Mesenchymal stem cell (in vitro differentiated cells and primary cell): ENCODE results near the gene PAN3.
A peak's percentile ranks its signal among the peaks of the same experiment; 100 is the strongest.

Experiments used
- DNase-seq: peaks from one replicate; pipeline ENCODE4 v3.0.0-alpha.2; 2013
- H2AFZ ChIP-seq: one replicate; pipeline ENCODE4 v1.6.1; 2013; ENCODE audit warnings: low read depth, mild to moderate bottlenecking, control low read depth, inconsistent platforms, low read length, moderate library complexity
- H2AK5ac ChIP-seq: 2 replicates; pipeline ENCODE4 v1.6.1; 2013; ENCODE audit warnings: low read length, moderate library complexity, mild to moderate bottlenecking, inconsistent platforms; ENCODE audit not compliant: severe bottlenecking
- H2BK120ac ChIP-seq: one replicate; pipeline ENCODE4 v1.6.1; 2013; ENCODE audit warnings: low read depth, mild to moderate bottlenecking, inconsistent platforms, low read length, moderate library complexity
- H2BK12ac ChIP-seq, 2 experiments: one replicate each; pipeline ENCODE4 v1.6.1; 2013; ENCODE audit warnings: inconsistent platforms in 2 of 2, low read length in 2 of 2, mild to moderate bottlenecking in 2 of 2, moderate library complexity in 2 of 2, control low read depth in 1 of 2
- H2BK15ac ChIP-seq: one replicate; pipeline ENCODE4 v1.6.1; 2013; ENCODE audit warnings: mild to moderate bottlenecking, low read depth, inconsistent platforms; ENCODE audit not compliant: poor library complexity, severe bottlenecking
- H2BK5ac ChIP-seq: 2 replicates; pipeline ENCODE4 v1.6.1; 2013; ENCODE audit warnings: low read depth, mild to moderate bottlenecking, low read length, control low read depth, inconsistent platforms; ENCODE audit not compliant: poor library complexity, severe bottlenecking
- H3K14ac ChIP-seq, 2 experiments: one replicate each; pipeline ENCODE4 v1.6.1; 2013; ENCODE audit warnings: inconsistent platforms in 2 of 2, low read length in 2 of 2, control low read depth in 1 of 2, mild to moderate bottlenecking in 1 of 2, moderate library complexity in 1 of 2
- H3K18ac ChIP-seq, 2 experiments: one replicate each; pipeline ENCODE4 v1.6.1; 2013; ENCODE audit warnings: inconsistent platforms in 2 of 2, low read length in 2 of 2, control low read depth in 1 of 2, low read depth in 1 of 2, mild to moderate bottlenecking in 1 of 2
- H3K23ac ChIP-seq, 2 experiments: one replicate each; pipeline ENCODE4 v1.6.1; 2013; ENCODE audit warnings: inconsistent platforms in 2 of 2, low read length in 2 of 2, mild to moderate bottlenecking in 2 of 2, moderate library complexity in 2 of 2, control low read depth in 1 of 2
- H3K27ac ChIP-seq: 2 replicates; pipeline ENCODE4 v1.5.1; 2013; ENCODE audit warnings: mild to moderate bottlenecking, moderate library complexity, low read length, control low read depth, inconsistent platforms; ENCODE audit not compliant: poor library complexity, severe bottlenecking
- H3K27me3 ChIP-seq, 2 experiments: 2 replicates each; pipeline versions ENCODE4 v1.6.1 to v1.7.0; 2013; ENCODE audit warnings: low read length in 2 of 2, mild to moderate bottlenecking in 2 of 2, moderate library complexity in 2 of 2, control low read depth in 1 of 2, inconsistent platforms in 1 of 2; ENCODE audit not compliant: control insufficient read depth in 1 of 2, insufficient read depth in 1 of 2
- H3K36me3 ChIP-seq, 2 experiments: 2 replicates each; pipeline versions ENCODE4 v1.6.1 to v1.7.0; 2013; ENCODE audit warnings: low read length in 2 of 2, control low read depth in 1 of 2, inconsistent platforms in 1 of 2, low read depth in 1 of 2, mild to moderate bottlenecking in 1 of 2; ENCODE audit not compliant: insufficient read depth in 2 of 2, control insufficient read depth in 1 of 2
- H3K4ac ChIP-seq, 2 experiments: one replicate each; pipeline ENCODE4 v1.6.1; 2013; ENCODE audit warnings: inconsistent platforms in 2 of 2, low read length in 2 of 2, mild to moderate bottlenecking in 2 of 2, moderate library complexity in 2 of 2, control low read depth in 1 of 2, low read depth in 1 of 2
- H3K4me1 ChIP-seq: 2 replicates; pipeline ENCODE4 v1.6.1; 2013; ENCODE audit warnings: low read depth, low read length, control low read depth; ENCODE audit not compliant: control insufficient read depth, insufficient read depth
- H3K4me2 ChIP-seq: 2 replicates; pipeline ENCODE4 v1.6.1; 2013; ENCODE audit warnings: low read length, mild to moderate bottlenecking, inconsistent platforms; ENCODE audit not compliant: poor library complexity, severe bottlenecking
- H3K4me3 ChIP-seq, 2 experiments: 2 replicates each; pipeline versions ENCODE4 v1.5.1 to v1.7.0; 2013; ENCODE audit warnings: low read length in 2 of 2, mild to moderate bottlenecking in 2 of 2, control low read depth in 1 of 2, low read depth in 1 of 2; ENCODE audit not compliant: insufficient read depth in 1 of 2
- H3K79me1 ChIP-seq: replicated peaks from 2 replicates; pipeline ENCODE4 v1.6.1; 2013; ENCODE audit warnings: mild to moderate bottlenecking, control low read depth, low read length, inconsistent platforms; ENCODE audit not compliant: poor library complexity, severe bottlenecking
- H3K9ac ChIP-seq: 2 replicates; pipeline ENCODE4 v1.7.0; 2013; ENCODE audit warnings: mild to moderate bottlenecking, low read length, moderate library complexity
- H3K9me3 ChIP-seq: 2 replicates; pipeline ENCODE4 v1.7.0; 2013; ENCODE audit warnings: mild to moderate bottlenecking, low read length; ENCODE audit not compliant: control insufficient read depth
- H4K8ac ChIP-seq: one replicate; pipeline ENCODE4 v1.6.1; 2013; ENCODE audit warnings: inconsistent platforms, mild to moderate bottlenecking, low read length, moderate library complexity
- H4K91ac ChIP-seq: one replicate; pipeline ENCODE4 v1.6.1; 2013; ENCODE audit warnings: mild to moderate bottlenecking, low read length, inconsistent platforms
- WGBS: methylation state at CpG from one replicate; pipeline ENCODE4 v1.1.7; 2013; ENCODE audit warnings: mixed read lengths; 5-methylcytosine and 5-hydroxymethylcytosine counted together

PAN3 gene

DNA sequence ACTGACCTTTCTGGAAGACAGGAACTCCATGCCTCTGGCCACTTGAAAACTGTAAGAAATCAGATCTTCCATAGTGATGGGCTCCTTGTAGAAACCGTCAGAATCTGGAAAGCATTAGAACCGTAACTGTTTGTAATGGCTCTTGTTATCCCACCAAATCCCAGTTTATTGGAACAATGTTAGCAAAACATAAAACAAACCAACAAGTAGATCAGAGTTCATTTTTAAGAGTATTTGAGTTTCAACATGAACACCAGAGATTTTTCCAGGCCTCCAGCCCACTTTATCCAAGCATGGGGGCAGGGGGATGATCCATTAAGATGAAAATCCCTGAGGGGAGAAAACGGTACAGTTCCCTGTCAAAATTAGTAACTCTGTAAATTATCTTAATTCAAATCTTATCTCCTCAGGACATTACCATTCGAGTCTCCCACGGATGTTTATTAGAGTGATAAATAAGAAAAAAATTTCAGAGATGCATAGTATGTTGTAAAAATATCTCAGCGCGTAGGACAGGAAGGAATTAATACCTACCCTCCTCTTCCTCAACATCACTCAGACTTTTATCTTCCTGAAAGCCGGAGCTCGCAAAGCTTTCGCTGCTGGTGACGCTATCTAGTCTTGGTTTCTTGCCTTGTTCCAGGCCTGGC, 184.0 kb downstream of the PAN3 start:
- Histone ChIP-seq H3K4ac (no peak overlapping the region), H2AK5ac (no peak overlapping the region), H3K18ac (peak overlapping the region in 1 of 2 experiments; percentile 13), H2BK5ac (no peak overlapping the region), H3K23ac (no peak overlapping the region), H4K8ac (peak overlapping the region; percentile 56), H3K27me3 (no peaks in the 10 kb centered on the region), H2AFZ (no peak overlapping the region), H4K91ac (no peak overlapping the region), H3K14ac (no peak overlapping the region), H3K9me3 (no peaks in the 10 kb centered on the region), H3K36me3 (no peaks in the 10 kb centered on the region), H2BK15ac (no peak overlapping the region), H3K27ac (no peak overlapping the region), H3K79me1 (no peaks in the 10 kb centered on the region), H3K9ac (no peak overlapping the region), H3K4me3 (no peak overlapping the region), H3K4me1 (no peaks in the 10 kb centered on the region), H2BK12ac (peak overlapping the region in 1 of 2 experiments; percentile 10), H3K4me2 (no peak overlapping the region), H2BK120ac (no peak overlapping the region)
- 35% methylated on average over 8 of the region's 11 CpGs for WGBS
- DNase-seq = peak; percentile 57

GRCh38 chr13:28324181-28324789, 185.9 kb downstream of the PAN3 start:
- H3K4me1 ChIP-seq = peaks cover 2% of the 10 kb centered on the region
- H3K36me3 ChIP-seq = no peaks in the 10 kb centered on the region
- no peak overlapping the region for H3K23ac ChIP-seq
- H3K4me2 ChIP-seq = no peak overlapping the region
- no peak overlapping the region for H4K91ac ChIP-seq
- no peak overlapping the region for H2BK15ac ChIP-seq
- H3K14ac ChIP-seq = no peak overlapping the region
- no peak overlapping the region for H2AK5ac ChIP-seq
- peak overlapping the region; percentile 3 for H4K8ac ChIP-seq
- H2AFZ ChIP-seq = no peak overlapping the region
- H3K9ac ChIP-seq = no peak overlapping the region
- H2BK5ac ChIP-seq = no peak overlapping the region
- H2BK12ac ChIP-seq = peak overlapping the region in 1 of 2 experiments; percentile 66
- 33% methylated on average over 4 of the region's 4 CpGs for WGBS
- H3K27ac ChIP-seq = no peak overlapping the region
- DNase-seq = peak; percentile 76
- no peak overlapping the region for H3K4me3 ChIP-seq
- H3K27me3 ChIP-seq = peaks cover 0 to 4% of the 10 kb centered on the region in 2 experiments
- peak overlapping the region in 1 of 2 experiments; percentile 51 for H3K4ac ChIP-seq
- H3K9me3 ChIP-seq = no peaks in the 10 kb centered on the region
- H2BK120ac ChIP-seq = no peak overlapping the region
- H3K79me1 ChIP-seq = no peaks in the 10 kb centered on the region
- peak overlapping the region; percentile 50 to 77 for H3K18ac ChIP-seq

GRCh38 chr13:28325022-28325421, 186.7 kb downstream of the PAN3 start:
- H3K4me2 ChIP-seq = no peak overlapping the region
- no peaks in the 10 kb centered on the region for H3K36me3 ChIP-seq
- no peak overlapping the region for H2AK5ac ChIP-seq
- no peak overlapping the region for H3K4me3 ChIP-seq
- H3K9ac ChIP-seq = no peak overlapping the region
- no peak overlapping the region for H3K18ac ChIP-seq
- H3K4ac ChIP-seq = no peak overlapping the region
- no peak overlapping the region for H2AFZ ChIP-seq
- H2BK5ac ChIP-seq = no peak overlapping the region
- H3K23ac ChIP-seq = no peak overlapping the region
- H2BK15ac ChIP-seq = no peak overlapping the region
- H4K91ac ChIP-seq = no peak overlapping the region
- H3K9me3 ChIP-seq = no peaks in the 10 kb centered on the region
- 11% methylated on average over 2 of the region's 2 CpGs for WGBS
- no peak overlapping the region for H4K8ac ChIP-seq
- H3K79me1 ChIP-seq = no peaks in the 10 kb centered on the region
- H3K27ac ChIP-seq = no peak overlapping the region
- DNase-seq = no peak
- no peak overlapping the region for H2BK12ac ChIP-seq
- peak overlapping the region; percentile 73 for H2BK120ac ChIP-seq
- H3K14ac ChIP-seq = no peak overlapping the region
- peaks cover 8% of the 10 kb centered on the region for H3K4me1 ChIP-seq
- peaks cover 0 to 4% of the 10 kb centered on the region in 2 experiments for H3K27me3 ChIP-seq

DNA sequence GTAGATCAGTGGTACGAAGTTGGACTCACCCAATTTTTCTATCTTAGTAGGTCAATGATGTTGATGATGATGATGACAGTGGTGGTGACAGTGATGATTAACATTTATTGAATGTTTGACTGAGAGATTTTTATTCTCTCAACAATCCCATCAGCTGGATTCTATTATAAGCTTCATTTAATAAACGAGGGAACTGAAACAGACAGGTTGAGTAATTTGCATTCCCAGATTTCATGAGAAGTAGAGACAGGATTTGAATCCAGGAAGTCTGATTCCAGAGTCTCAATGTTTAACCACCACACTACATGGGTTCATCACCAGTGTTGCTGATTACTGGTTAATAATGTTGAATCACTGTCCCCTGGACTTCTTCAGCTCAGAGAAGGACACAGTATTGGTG, 187.7 kb downstream of the PAN3 start:
- H3K36me3 ChIP-seq = no peaks in the 10 kb centered on the region
- no peak overlapping the region for H3K4ac ChIP-seq
- peaks cover 8% of the 10 kb centered on the region for H3K4me1 ChIP-seq
- peaks cover 0 to 4% of the 10 kb centered on the region in 2 experiments for H3K27me3 ChIP-seq
- no peak overlapping the region for H3K9ac ChIP-seq
- H2BK15ac ChIP-seq = no peak overlapping the region
- WGBS = 100% methylated on average over 1 of the region's 2 CpGs
- H4K8ac ChIP-seq = no peak overlapping the region
- no peak overlapping the region for H4K91ac ChIP-seq
- no peak overlapping the region for H2BK5ac ChIP-seq
- no peak overlapping the region for H3K18ac ChIP-seq
- H2AFZ ChIP-seq = no peak overlapping the region
- no peak for DNase-seq
- no peak overlapping the region for H2AK5ac ChIP-seq
- H3K14ac ChIP-seq = no peak overlapping the region
- H3K4me2 ChIP-seq = no peak overlapping the region
- no peak overlapping the region for H3K27ac ChIP-seq
- no peak overlapping the region for H3K4me3 ChIP-seq
- H3K9me3 ChIP-seq = no peaks in the 10 kb centered on the region
- no peak overlapping the region for H2BK120ac ChIP-seq
- H2BK12ac ChIP-seq = no peak overlapping the region
- H3K79me1 ChIP-seq = no peaks in the 10 kb centered on the region
- no peak overlapping the region for H3K23ac ChIP-seq
